ENCODE measurements around the gene NBPF14.
"Not testable (repeated sequence)": the region's sequence is repeated elsewhere in the genome, so short reads cannot be mapped to it uniquely, and the experiment has no call there.

- not testable (repeated sequence) for TF ChIP-seq CTCF, POLR2A (IDR thresholded peaks at IDR 0.05)
These were observed 112.8 kb downstream of the NBPF14 start, which contains the start of gene PPIAL4G for GRCh38 chr1:148483029-148483428.

Measured in heart left ventricle (tissue), 13 donors.